ENCODE data around the gene MSI2. TPM values are rescaled to one million over a fixed set of nuclear protein-coding genes. Genes with fewer than 3 reads are reported as not detected.

MSI2 gene
- total RNA-seq, 1 donor from 2014 or later = 33.8 TPM

DNA sequence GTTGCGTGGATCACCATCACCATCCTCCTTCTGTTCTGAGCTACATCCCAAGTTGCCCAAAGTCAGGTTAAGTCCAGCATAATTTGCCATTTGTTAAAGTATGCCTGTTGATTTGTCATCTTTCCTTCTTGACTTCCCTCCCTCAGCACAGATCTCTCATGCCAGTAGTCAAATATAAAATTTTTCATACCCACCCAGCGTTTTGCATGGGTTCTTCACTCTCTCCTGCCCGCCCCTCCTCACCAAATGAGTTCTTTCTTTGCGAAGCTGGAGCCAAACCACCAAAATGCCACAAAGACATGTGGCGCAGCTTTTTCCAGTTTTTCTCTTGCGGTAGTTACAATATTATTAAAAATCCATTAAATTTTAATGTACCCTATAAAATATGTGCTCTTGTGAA, 167.2 kb downstream of the MSI2 start:
- Histone ChIP-seq H3K36me3 (ENCODE audit: control insufficient read depth, insufficient read depth, low read length) (no peaks in the 10 kb centered on the region), H3K27me3 (ENCODE audit: control insufficient read depth, insufficient read depth, low read length) (no peaks in the 10 kb centered on the region), H3K4me3 (ENCODE audit: low read depth, low read length) (no peak overlapping the region)
- TF ChIP-seq CTCF (IDR thresholded peaks at IDR 0.05; ENCODE audit: insufficient read depth, low read length, poor library complexity, severe bottlenecking) = no peak
- DNase-seq (ENCODE audit: low read depth) = no peak

DNA sequence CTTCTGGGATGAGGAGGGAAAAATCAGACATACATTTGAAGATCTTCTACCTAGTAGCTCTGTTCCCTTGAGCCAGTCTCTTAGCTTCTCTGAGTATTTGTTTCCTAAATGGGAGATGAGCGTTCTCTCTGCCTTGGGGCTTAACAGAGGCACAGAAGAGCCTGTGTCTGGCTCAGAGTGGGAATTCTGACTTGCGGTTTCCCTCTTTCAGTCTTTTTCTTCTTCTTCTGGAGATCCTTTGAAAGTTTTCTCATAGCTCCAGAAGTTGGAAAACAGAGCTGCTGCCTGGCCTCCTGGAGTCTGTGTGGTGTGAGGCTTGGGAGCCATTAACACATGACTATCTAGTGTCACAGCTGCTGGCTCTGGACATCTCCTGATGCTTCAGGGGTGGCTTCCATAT, 167.9 kb downstream of the MSI2 start:
- no peaks in the 10 kb centered on the region for H3K36me3 ChIP-seq (ENCODE audit: control insufficient read depth, insufficient read depth, low read length)
- DNase-seq (ENCODE audit: low read depth) = no peak
- H3K4me3 ChIP-seq (ENCODE audit: low read depth, low read length) = no peak overlapping the region
- H3K27me3 ChIP-seq (ENCODE audit: control insufficient read depth, insufficient read depth, low read length) = no peaks in the 10 kb centered on the region
- TF ChIP-seq CTCF (IDR thresholded peaks at IDR 0.05; ENCODE audit: insufficient read depth, low read length, poor library complexity, severe bottlenecking) = no peak

DNA sequence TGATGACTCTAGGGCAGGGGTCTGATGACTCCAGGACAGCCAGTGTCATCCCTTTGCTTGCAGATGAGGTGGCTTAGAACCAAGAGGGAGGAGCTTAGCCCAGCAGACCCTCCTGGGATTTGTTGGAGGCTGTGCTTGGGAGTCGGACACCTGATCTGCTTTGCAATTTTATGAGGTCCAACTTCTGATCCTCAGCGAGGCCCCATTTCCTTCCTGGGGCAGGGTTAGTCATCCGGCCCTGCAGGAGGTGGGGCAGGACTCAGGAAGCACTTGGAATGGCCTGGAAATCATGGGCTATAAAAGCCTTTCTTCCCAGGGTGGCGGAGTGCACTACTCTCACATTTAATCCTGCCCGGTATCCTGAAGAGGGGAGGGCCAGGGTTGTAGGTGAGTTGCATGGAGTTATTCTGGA, 168.5 kb downstream of the MSI2 start:
- Histone ChIP-seq H3K27me3 (ENCODE audit: control insufficient read depth, insufficient read depth, low read length) (no peaks in the 10 kb centered on the region), H3K4me3 (ENCODE audit: low read depth, low read length) (no peak overlapping the region), H3K36me3 (ENCODE audit: control insufficient read depth, insufficient read depth, low read length) (no peaks in the 10 kb centered on the region)
- TF ChIP-seq CTCF (IDR thresholded peaks at IDR 0.05; ENCODE audit: insufficient read depth, low read length, poor library complexity, severe bottlenecking) = no peak
- no peak for DNase-seq (ENCODE audit: low read depth)

DNA sequence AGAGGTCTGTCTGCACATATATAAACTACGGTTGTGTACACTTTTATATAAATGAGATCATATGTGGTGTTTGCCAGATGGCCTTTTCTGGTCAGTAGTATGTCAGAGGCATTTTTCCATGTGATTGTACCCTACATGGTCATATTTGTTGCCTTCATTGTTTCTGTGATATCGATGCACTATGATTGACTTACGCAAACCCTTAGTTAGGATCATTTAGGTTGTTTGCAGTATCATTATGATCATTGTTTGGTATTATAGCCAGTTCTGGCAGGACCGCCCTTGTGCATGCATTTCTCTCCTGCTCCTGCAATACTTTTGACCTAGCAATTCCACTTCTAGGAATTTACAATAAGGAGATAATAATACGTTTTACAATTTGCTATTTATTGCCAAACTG, 169.1 kb downstream of the MSI2 start:
- TF ChIP-seq CTCF (IDR thresholded peaks at IDR 0.05; ENCODE audit: insufficient read depth, low read length, poor library complexity, severe bottlenecking) = no peak
- Histone ChIP-seq H3K27me3 (ENCODE audit: control insufficient read depth, insufficient read depth, low read length) (no peaks in the 10 kb centered on the region), H3K36me3 (ENCODE audit: control insufficient read depth, insufficient read depth, low read length) (no peaks in the 10 kb centered on the region), H3K4me3 (ENCODE audit: low read depth, low read length) (no peak overlapping the region)
- no peak for DNase-seq (ENCODE audit: low read depth)

DNA sequence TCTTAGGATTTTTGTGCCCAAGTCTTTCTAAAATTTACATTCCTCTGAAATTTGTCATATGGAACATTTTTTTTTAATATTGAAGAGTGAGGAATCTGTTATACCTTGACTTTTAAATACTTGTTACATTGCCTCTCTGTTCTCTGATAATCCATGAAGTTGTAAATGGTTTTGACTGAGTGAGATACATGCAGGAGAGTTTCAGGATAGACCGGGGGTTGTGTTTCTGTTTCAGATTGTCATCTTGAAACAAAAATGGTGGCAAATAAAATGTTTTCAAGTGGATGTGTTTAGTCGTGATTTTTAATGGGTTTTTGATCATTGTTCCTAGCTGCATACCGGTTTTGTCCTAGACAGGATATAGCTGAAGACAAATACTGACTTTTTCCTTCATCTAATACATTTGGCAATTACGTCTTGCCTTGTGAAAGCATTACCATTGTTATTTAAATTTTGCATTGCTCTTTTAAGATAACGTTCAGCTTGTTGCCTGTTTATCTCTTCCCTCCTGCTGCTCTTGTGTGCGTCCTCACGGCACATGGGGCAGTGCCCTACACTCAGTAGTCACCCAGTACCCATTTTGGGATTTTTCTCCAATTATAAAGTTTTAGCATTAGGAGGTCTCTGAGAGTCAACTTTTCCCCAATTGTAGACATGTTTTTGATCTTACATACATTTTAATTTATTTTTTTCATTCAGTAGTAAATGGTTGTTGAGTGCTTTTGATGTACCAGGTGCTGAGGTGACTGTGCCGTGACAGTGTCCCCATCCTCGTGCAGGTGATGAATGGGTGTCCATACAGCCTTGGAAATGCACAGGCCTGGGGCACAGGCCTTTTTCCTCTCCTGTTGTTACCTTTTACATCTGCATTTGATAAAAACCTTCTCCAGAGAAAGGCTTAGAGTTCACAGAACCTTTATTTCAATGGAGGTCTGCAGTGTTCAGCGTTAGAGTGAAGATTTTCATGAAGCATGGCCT, 169.9 kb downstream of the MSI2 start:
- H3K27me3 ChIP-seq (ENCODE audit: control insufficient read depth, insufficient read depth, low read length) = no peaks in the 10 kb centered on the region

More for the DNA sequence above, 169.9 kb downstream of the MSI2 start:
- Histone ChIP-seq H3K36me3 (ENCODE audit: control insufficient read depth, insufficient read depth, low read length) (no peaks in the 10 kb centered on the region), H3K4me3 (ENCODE audit: low read depth, low read length) (no peak overlapping the region)
- DNase-seq (ENCODE audit: low read depth) = no peak
- TF ChIP-seq CTCF (IDR thresholded peaks at IDR 0.05; ENCODE audit: insufficient read depth, low read length, poor library complexity, severe bottlenecking) = no peak
